Fibroblast of lung (primary cell): ENCODE measurements around the gene PNMA1. TPM values are rescaled to one million over a fixed set of nuclear protein-coding genes. Genes with fewer than 3 reads are reported as not detected.

Experiments
- DNase-seq, 2 donors: peaks; one replicate each; pipeline versions ENCODE4 v3.0.0 to v3.0.0-alpha.2; 2010; ENCODE audit warnings: low read depth in 2 of 2
- H2AFZ ChIP-seq: 2 replicates; pipeline ENCODE4 v1.5.1; 2012; ENCODE audit warnings: low read length, control low read depth, inconsistent platforms
- H3K27ac ChIP-seq: 2 replicates; pipeline ENCODE4 v1.5.1; 2011; ENCODE audit warnings: low read length, control low read depth; ENCODE audit not compliant: insufficient read depth
- H3K27me3 ChIP-seq: 2 replicates; pipeline ENCODE4 v1.5.1; 2011; ENCODE audit warnings: mild to moderate bottlenecking, low read length; ENCODE audit not compliant: control insufficient read depth, insufficient read depth
- H3K36me3 ChIP-seq: 2 replicates; pipeline ENCODE4 v1.5.1; 2011; ENCODE audit warnings: low read length; ENCODE audit not compliant: control insufficient read depth, insufficient read depth
- H3K4me1 ChIP-seq: 2 replicates; pipeline ENCODE4 v1.5.1; 2011; ENCODE audit warnings: low read length; ENCODE audit not compliant: control insufficient read depth, insufficient read depth; ENCODE audit errors: extremely low read depth
- H3K4me2 ChIP-seq: 2 replicates; pipeline ENCODE4 v1.5.1; 2011; ENCODE audit warnings: low read length, control low read depth; ENCODE audit not compliant: insufficient read depth; ENCODE audit errors: extremely low read depth
- H3K4me3 ChIP-seq, 4 experiments: fragments of 200-600 bp in 1 of 4; sonication (generic) in 1 of 4; replicated peaks in 1 of 4; 2 replicates each; pipeline ENCODE4 v1.5.1; 2011 to 2016; ENCODE audit warnings: low read length in 4 of 4, low read depth in 3 of 4, mild to moderate bottlenecking in 3 of 4, control low read depth in 2 of 4, inconsistent platforms in 1 of 4, mixed read lengths in 1 of 4; ENCODE audit not compliant: insufficient read depth in 1 of 4; ENCODE audit errors: control extremely low read depth in 1 of 4
- H3K79me2 ChIP-seq: 2 replicates; pipeline ENCODE4 v1.5.1; 2012; ENCODE audit warnings: mild to moderate bottlenecking, low read length, inconsistent platforms; ENCODE audit not compliant: control insufficient read depth, insufficient read depth
- H3K9ac ChIP-seq: 2 replicates; pipeline ENCODE4 v1.5.1; 2011; ENCODE audit warnings: mild to moderate bottlenecking, low read length, control low read depth; ENCODE audit not compliant: insufficient read depth
- H3K9me3 ChIP-seq: 2 replicates; pipeline ENCODE4 v1.5.1; 2012; ENCODE audit warnings: low read depth, low read length; ENCODE audit not compliant: control insufficient read depth, insufficient read depth
- H4K20me1 ChIP-seq: 2 replicates; pipeline ENCODE4 v1.5.1; 2011; ENCODE audit warnings: low read length; ENCODE audit not compliant: control insufficient read depth, insufficient read depth; ENCODE audit errors: extremely low read depth
- CTCF ChIP-seq, 2 donors: IDR thresholded peaks in 1 of 2; conservative IDR thresholded peaks in 1 of 2; 1 replicate in 1 of 2; 2 replicates in 1 of 2; pipeline ENCODE4 v1.5.1; 2011 to 2012; ENCODE audit warnings: low read length in 2 of 2, control low read depth in 1 of 2, inconsistent platforms in 1 of 2, low read depth in 1 of 2, mild to moderate bottlenecking in 1 of 2
- EZH2 ChIP-seq: IDR thresholded peaks from 2 replicates; pipeline ENCODE4 v1.5.1; 2012; ENCODE audit warnings: low read length, control low read depth, mild to moderate bottlenecking; ENCODE audit errors: missing control alignments
- polyA plus RNA-seq, 2 donors: library from polyadenylated mRNA; depleted of rRNA in 1 of 2; stranded (reverse) in 1 of 2; unstranded in 1 of 2; fragments of >200 nt; gene quantifications; 2 replicates each; pipeline ENCODE4 v1.2.1, GENCODE V29; 2011 to 2012; ENCODE audit warnings: missing spikeins in 1 of 2
- total RNA-seq: library from RNA; depleted of rRNA; stranded (reverse); fragments of >200 nt; gene quantifications from 2 replicates; pipeline ENCODE4 v1.2.1, GENCODE V29; 2014

Gene PNMA1
- total and polyA plus RNA-seq, 2 donors (not counting 1 experiment from before 2014, with no cell fraction given): 19.5 to 44.5 TPM

- no peak for TF ChIP-seq CTCF (conservative IDR thresholded peaks at IDR 0.05 in 1 of 2, IDR thresholded peaks at IDR 0.05 in 1 of 2; ENCODE audit: low read depth in 1 of 2, low read length in 2 of 2)
- TF ChIP-seq EZH2: no peak
- Histone ChIP-seq H3K27ac (peak overlapping the region; percentile 95), H3K9ac (peak overlapping the region; percentile 95), H3K36me3 (peaks cover 2% of the 10 kb centered on the region), H3K27me3 (no peaks in the 10 kb centered on the region), H2AFZ (no peak overlapping the region), H3K4me1 (peaks cover 66% of the 10 kb centered on the region), H3K79me2 (peaks cover 74% of the 10 kb centered on the region), H3K4me3 (peak overlapping the region; percentile 56 to 83 (median 74)), H3K9me3 (no peaks in the 10 kb centered on the region), H4K20me1 (no peaks in the 10 kb centered on the region), H3K4me2 (peak overlapping the region; percentile 79)
- no peak for DNase-seq
Observed at GRCh38 chr14:73757876-73758391, 43.8 kb upstream of the PNMA1 start.

DNA sequence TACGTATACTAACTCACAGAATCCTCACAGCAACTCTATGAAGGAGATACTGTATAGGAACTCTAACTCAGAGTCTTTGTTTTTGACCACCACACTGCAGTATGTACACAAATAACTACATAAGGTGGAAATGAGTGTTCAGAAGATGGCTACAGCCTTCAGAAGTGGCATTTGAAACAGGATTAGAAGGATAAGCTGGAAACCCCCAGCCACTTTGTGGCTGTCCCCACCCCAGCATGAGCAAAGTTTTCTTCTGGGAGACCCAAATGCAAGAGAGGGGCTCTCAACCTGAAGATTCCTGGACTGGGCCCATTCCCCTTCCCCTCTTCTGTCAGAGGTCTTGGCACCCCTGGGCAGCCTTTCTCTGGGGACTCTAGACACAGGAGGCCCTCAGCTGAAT lies 43.2 kb upstream of the PNMA1 start:
- TF ChIP-seq EZH2 (no peak), CTCF (conservative IDR thresholded peaks at IDR 0.05 in 1 of 2, IDR thresholded peaks at IDR 0.05 in 1 of 2; ENCODE audit: low read depth in 1 of 2, low read length in 2 of 2) (no peak)
- H3K36me3 ChIP-seq: peaks cover 2% of the 10 kb centered on the region
- no peak overlapping the region for H2AFZ ChIP-seq
- no peaks in the 10 kb centered on the region for H4K20me1 ChIP-seq
- H3K27ac ChIP-seq: peak overlapping the region; percentile 95
- H3K9me3 ChIP-seq: no peaks in the 10 kb centered on the region
- peak overlapping the region; percentile 79 for H3K4me2 ChIP-seq
- peaks cover 71% of the 10 kb centered on the region for H3K4me1 ChIP-seq
- H3K79me2 ChIP-seq: peaks cover 80% of the 10 kb centered on the region
- H3K27me3 ChIP-seq: no peaks in the 10 kb centered on the region
- peak overlapping the region in 3 of 4 experiments; percentile 56 to 81 (median 67) for H3K4me3 ChIP-seq
- no peak for DNase-seq
- H3K9ac ChIP-seq: no peak overlapping the region

DNA sequence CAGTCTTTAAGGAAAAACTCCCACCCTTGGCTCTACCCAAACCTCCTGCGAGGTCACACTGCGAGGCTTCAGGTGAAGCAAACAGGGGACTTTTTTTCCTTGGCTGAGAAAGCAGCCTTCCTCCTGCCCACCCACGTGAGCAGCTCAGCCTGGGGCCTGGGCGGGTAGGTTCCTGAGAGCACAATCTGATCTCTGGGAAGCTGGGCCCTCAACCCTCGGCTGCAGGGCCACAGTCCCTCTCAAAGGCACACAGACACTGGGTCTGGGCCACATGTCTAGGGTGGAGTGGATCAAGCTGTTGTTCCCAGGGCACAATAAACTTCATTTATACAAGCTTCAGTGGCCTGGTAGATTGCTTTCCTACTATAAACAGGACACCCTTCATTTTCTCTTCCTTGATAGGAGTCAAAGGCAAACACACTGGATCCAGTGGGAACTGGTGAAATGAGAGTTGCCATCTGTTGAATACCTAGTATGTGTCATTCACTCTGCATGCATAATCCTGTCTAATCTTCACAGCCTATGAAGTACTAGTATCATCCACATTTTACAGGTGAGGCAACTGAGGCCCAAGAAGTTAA lies 41.3 kb upstream of the PNMA1 start:
- H3K4me2 ChIP-seq: peak overlapping the region; percentile 95
- peaks cover 65% of the 10 kb centered on the region for H3K4me1 ChIP-seq
- peaks cover 2% of the 10 kb centered on the region for H3K36me3 ChIP-seq
- H3K27me3 ChIP-seq: no peaks in the 10 kb centered on the region
- H3K9me3 ChIP-seq: no peaks in the 10 kb centered on the region
- no peak for TF ChIP-seq EZH2
- TF ChIP-seq CTCF (conservative IDR thresholded peaks at IDR 0.05 in 1 of 2, IDR thresholded peaks at IDR 0.05 in 1 of 2; ENCODE audit: low read depth in 1 of 2, low read length in 2 of 2): no peak
- DNase-seq: no peak
- H3K4me3 ChIP-seq: peak overlapping the region in 1 of 4 experiments; percentile 33
- peaks cover 87% of the 10 kb centered on the region for H3K79me2 ChIP-seq
- no peak overlapping the region for H2AFZ ChIP-seq
- no peaks in the 10 kb centered on the region for H4K20me1 ChIP-seq
- peak overlapping the region; percentile 44 for H3K9ac ChIP-seq
- peak overlapping the region; percentile 95 for H3K27ac ChIP-seq
